HL-60 (cell line): ENCODE results near the gene GZMM.

Source experiments
- DNase-seq, 2 experiments: peaks; one replicate each; pipeline ENCODE4 v3.0.0-alpha.2; 2010 to 2020; ENCODE audit warnings: low read depth in 1 of 2, low spot score in 1 of 2
- H3K27ac ChIP-seq: fragments of 250-450 bp; sonication (Bioruptor Pico); replicated peaks from 2 replicates; pipeline ENCODE4 v1.5.1; 2020; ENCODE audit warnings: mild to moderate bottlenecking, moderate library complexity
- H3K27me3 ChIP-seq: fragments of 250-450 bp; sonication (Bioruptor Pico); 2 replicates; pipeline ENCODE4 v1.5.1; 2021; ENCODE audit warnings: mild to moderate bottlenecking, moderate library complexity; ENCODE audit not compliant: insufficient read depth, poor library complexity, severe bottlenecking
- H3K4me3 ChIP-seq: replicated peaks from 2 replicates; pipeline ENCODE4 v1.5.1; 2011; ENCODE audit warnings: mild to moderate bottlenecking, control low read depth, low read length; ENCODE audit not compliant: insufficient read depth
- CTCF ChIP-seq: IDR thresholded peaks from one replicate; pipeline ENCODE4 v1.5.1; 2011; ENCODE audit warnings: low read length, control low read depth, inconsistent platforms; ENCODE audit not compliant: insufficient read depth
- GABPA ChIP-seq: IDR thresholded peaks from 2 replicates; pipeline ENCODE4 v1.6.1; 2012; ENCODE audit warnings: low read depth
- POLR2AphosphoS5 ChIP-seq: IDR thresholded peaks from 2 replicates; pipeline ENCODE4 v1.6.1; 2012; ENCODE audit warnings: low read depth
- REST ChIP-seq: IDR thresholded peaks from 2 replicates; pipeline ENCODE4 v1.6.1; 2012; ENCODE audit warnings: low read depth; ENCODE audit not compliant: insufficient replicate concordance
- SPI1 ChIP-seq: IDR thresholded peaks from 2 replicates; pipeline ENCODE4 v1.6.1; 2012; ENCODE audit warnings: low read depth, mild to moderate bottlenecking, borderline replicate concordance

Gene GZMM

GRCh38 chr19:590750-591098, 46.9 kb downstream of the GZMM start:
- Histone ChIP-seq H3K4me3 (no peak overlapping the region), H3K27me3 (peaks cover 26% of the 10 kb centered on the region), H3K27ac (no peak overlapping the region)
- TF ChIP-seq CTCF (no peak), POLR2AphosphoS5 (no peak), GABPA (no peak), REST (no peak), SPI1 (no peak)
- no peak for DNase-seq

- Histone ChIP-seq H3K4me3 (no peak overlapping the region), H3K27ac (no peak overlapping the region), H3K27me3 (peaks cover 26% of the 10 kb centered on the region)
- TF ChIP-seq REST (peak; percentile 100), SPI1 (no peak), GABPA (no peak), POLR2AphosphoS5 (no peak)
- DNase-seq: no peak
Measured at GRCh38 chr19:591099-591958, 47.5 kb downstream of the GZMM start.

GRCh38 chr19:592101-592500, 48.2 kb downstream of the GZMM start:
- peaks cover 26% of the 10 kb centered on the region for H3K27me3 ChIP-seq
- no peak overlapping the region for H3K27ac ChIP-seq
- no peak overlapping the region for H3K4me3 ChIP-seq
- DNase-seq: no peak
- TF ChIP-seq CTCF (no peak), POLR2AphosphoS5 (no peak), REST (no peak), SPI1 (no peak), GABPA (no peak)
